K562 (cell line): ENCODE data around the gene TRIP6. TPM values are rescaled to one million over a fixed set of nuclear protein-coding genes. Genes with fewer than 3 reads are reported as not detected.

Experiments
- AFF4 ChIP-seq: sonication (generic); formaldehyde crosslinking; IDR thresholded peaks from 2 replicates; pipeline ENCODE4 v1.8.0; 2023; ENCODE audit warnings: mild to moderate bottlenecking, missing genetic modification reagents
- ASH1L ChIP-seq: fragments of 450-650 bp; IDR thresholded peaks from 2 replicates; pipeline ENCODE4 v1.6.1; 2018; ENCODE audit warnings: borderline replicate concordance, mild to moderate bottlenecking, low read depth; ENCODE audit not compliant: partially characterized antibody
- CC2D1A ChIP-seq: fragments of 450-650 bp; IDR thresholded peaks from 2 replicates; pipeline ENCODE4 v1.6.1; 2017; ENCODE audit warnings: mild to moderate bottlenecking
- ETV5 ChIP-seq: sonication (generic); formaldehyde crosslinking; IDR thresholded peaks from 2 replicates; pipeline ENCODE4 v1.4.0; 2020; ENCODE audit warnings: low read depth, mild to moderate bottlenecking, missing genetic modification reagents
- ID3 ChIP-seq, 2 experiments: fragments of 250-450 bp in 1 of 2; fragments of 450-650 bp in 1 of 2; sonication (Bioruptor Pico) in 1 of 2; IDR thresholded peaks; 2 replicates each; pipeline versions ENCODE4 v1.6.1 to v1.8.0; 2016 to 2021; ENCODE audit warnings: mild to moderate bottlenecking in 2 of 2, moderate library complexity in 2 of 2, missing compliant biosample characterization in 1 of 2, missing genetic modification characterization in 1 of 2
- ILF3 ChIP-seq: fragments of 450-650 bp; IDR thresholded peaks from 2 replicates; pipeline ENCODE4 v1.6.1; 2018; ENCODE audit warnings: antibody characterized with exemption, mild to moderate bottlenecking, moderate library complexity, borderline replicate concordance
- MNT ChIP-seq, 2 experiments: fragments of 450-650 bp; conservative IDR thresholded peaks; 2 replicates each; pipeline ENCODE4 v1.6.1; 2017; ENCODE audit warnings: mild to moderate bottlenecking in 2 of 2, moderate library complexity in 2 of 2
- POLR2A ChIP-seq: fragments of 450-650 bp; conservative IDR thresholded peaks from 2 replicates; pipeline ENCODE4 v1.6.1; 2016
- SRSF1 ChIP-seq: fragments of 200-400 bp; formaldehyde crosslinking; IDR thresholded peaks from 2 replicates; pipeline ENCODE4 v1.6.1; 2017; ENCODE audit warnings: mild to moderate bottlenecking, low read depth, low read length, moderate library complexity
- THRAP3 ChIP-seq: fragments of 450-650 bp; IDR thresholded peaks from 2 replicates; pipeline ENCODE4 v1.6.1; 2016; ENCODE audit warnings: mild to moderate bottlenecking, inconsistent platforms, borderline replicate concordance
- U2AF2 ChIP-seq: fragments of 200-400 bp; formaldehyde crosslinking; optimal IDR thresholded peaks from 2 replicates; pipeline ENCODE3; 2017; ENCODE audit warnings: low read depth, mild to moderate bottlenecking, low read length
- ZBTB49 ChIP-seq: sonication (generic); formaldehyde crosslinking; IDR thresholded peaks from 2 replicates; pipeline ENCODE4 v1.8.0; 2022; ENCODE audit warnings: missing genetic modification reagents, mild to moderate bottlenecking, borderline replicate concordance
- polyA plus RNA-seq, 8 experiments: library from polyadenylated mRNA; depleted of rRNA in 4 of 8; stranded (reverse) in 5 of 8; unstranded in 3 of 8; fragments of >200 nt; fragmentation: Nextera tagmentation in 2 of 8; fragmentation: Illumina TruSeq in 1 of 8; extraction: Ambion mirVana in 2 of 8; extraction: Trizol in 1 of 8; gene quantifications; 2 replicates each; pipeline versions ENCODE4 v1.2.1 to v1.2.3, GENCODE V29; 2011 to 2014; ENCODE audit warnings: inconsistent platforms in 1 of 8, missing spikeins in 1 of 8
- total RNA-seq, 7 experiments: library from RNA; depleted of rRNA in 6 of 7; stranded (reverse); fragments of >200 nt in 6 of 7; fragmentation: Illumina TruSeq in 2 of 7; extraction: Trizol in 2 of 7; gene quantifications; 2 replicates each; pipeline versions ENCODE4 v1.2.1 to v1.2.3, GENCODE V29; 2011 to 2021; ENCODE audit warnings: low replicate concordance in 1 of 7

The TRIP6 gene
- total and polyA plus RNA-seq, 9 of the 15 experiments (the other 6 are each of a cell fraction or from before 2014, with no cell fraction given): 5.9 to 141 (median 54.0) TPM

- TF ChIP-seq ZBTB49 (CRISPR knock-in tag) (no peak), ETV5 (no peak), AFF4 (no peak), U2AF2 (no peak), ASH1L (no peak), SRSF1 (no peak), CC2D1A (no peak), ILF3 (no peak), THRAP3 (0 out of 2 replicates have a peak, but pooled peaks have one; percentile 14), ID3 (CRISPR knock-in tag; IDR thresholded peaks at IDR 0.05) (no peak), ID3 (tag; IDR thresholded peaks at IDR 0.05) (no peak), POLR2A (0 out of 2 replicates have a peak, but pooled peaks have one; percentile 3), MNT (conservative IDR thresholded peaks at IDR 0.05) (no peak)
Measured at GRCh38 chr7:100886936-100887515, 19.8 kb downstream of the TRIP6 start (continued).
